ENCODE measurements around the gene DENND1A.

Gene DENND1A

DNA sequence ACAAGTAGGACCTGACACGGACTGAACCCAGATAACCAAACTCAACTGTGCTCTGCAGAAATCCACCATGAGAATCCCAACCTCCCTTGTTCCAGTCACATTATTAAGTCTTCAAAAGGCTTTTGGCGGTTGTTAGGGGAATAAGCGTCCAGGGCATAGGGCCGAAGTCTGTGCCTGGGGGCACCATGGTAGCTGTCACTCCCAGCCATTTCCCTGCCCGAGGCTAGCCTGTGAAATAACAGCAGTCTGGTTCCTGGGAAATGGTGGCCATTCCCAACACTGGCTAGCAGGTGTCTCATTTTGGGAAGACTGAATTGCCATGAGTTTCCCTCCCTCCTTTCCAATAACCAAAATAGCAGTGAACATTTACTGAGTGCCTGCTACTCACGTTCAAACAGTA, 451.8 kb downstream of the DENND1A start:
- DNase-seq: no peak

DNA sequence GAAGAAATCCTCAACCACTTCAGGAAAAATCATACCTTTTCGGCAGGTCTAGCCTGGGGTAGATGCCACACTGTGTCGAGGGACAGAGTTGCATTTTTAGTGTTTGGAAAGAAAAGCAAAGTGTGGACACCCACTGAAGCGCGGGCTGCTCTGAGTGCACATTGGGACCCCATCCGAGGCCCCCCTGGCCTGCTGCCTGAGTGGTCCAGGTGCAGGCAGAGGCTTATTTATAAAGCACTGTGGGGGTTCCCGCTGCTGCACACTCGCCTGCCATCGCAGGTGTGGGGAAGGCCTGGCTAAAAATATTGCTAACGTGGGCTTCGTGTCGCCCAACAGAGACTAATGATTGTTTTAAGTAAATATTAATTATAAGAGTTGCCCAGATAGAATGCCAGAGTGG, 454.5 kb downstream of the DENND1A start:
- no peak for DNase-seq

DNA sequence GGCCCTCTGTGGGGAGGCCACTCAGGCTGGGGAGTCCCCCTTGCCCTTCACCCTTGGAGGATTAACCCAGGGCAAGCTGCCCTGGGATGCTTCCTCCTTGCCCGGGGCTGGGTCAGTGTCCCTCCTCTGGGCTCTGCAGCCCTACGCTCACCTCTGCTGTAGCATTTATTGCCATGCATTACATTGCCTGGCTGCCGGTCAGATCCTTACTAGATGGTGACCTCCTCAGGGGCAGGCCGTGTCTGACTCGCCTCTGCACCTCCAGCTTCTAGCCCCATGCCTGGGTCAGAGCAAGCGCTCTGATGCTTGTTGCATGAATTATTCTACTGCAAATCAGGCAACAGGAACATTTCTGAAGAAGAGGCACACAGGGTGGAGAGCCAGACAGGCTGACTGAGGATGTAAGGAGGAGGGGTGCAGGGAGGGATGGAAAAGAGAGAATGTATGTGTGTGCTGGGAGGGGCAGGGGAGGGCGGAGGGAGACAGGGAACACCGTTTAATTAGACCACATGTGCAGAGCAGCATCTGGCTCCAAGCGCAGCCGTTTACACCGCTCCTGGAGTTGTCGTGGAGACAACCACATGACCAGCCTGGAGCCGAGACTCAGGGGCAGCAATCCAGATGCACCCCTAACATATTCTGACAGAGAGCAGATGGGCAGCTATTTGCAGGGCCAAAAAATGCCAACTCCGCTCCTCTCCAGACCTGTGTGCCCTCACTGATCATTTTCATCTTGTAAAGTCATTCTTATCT, 456.9 kb downstream of the DENND1A start:
- no peak for DNase-seq

DNA sequence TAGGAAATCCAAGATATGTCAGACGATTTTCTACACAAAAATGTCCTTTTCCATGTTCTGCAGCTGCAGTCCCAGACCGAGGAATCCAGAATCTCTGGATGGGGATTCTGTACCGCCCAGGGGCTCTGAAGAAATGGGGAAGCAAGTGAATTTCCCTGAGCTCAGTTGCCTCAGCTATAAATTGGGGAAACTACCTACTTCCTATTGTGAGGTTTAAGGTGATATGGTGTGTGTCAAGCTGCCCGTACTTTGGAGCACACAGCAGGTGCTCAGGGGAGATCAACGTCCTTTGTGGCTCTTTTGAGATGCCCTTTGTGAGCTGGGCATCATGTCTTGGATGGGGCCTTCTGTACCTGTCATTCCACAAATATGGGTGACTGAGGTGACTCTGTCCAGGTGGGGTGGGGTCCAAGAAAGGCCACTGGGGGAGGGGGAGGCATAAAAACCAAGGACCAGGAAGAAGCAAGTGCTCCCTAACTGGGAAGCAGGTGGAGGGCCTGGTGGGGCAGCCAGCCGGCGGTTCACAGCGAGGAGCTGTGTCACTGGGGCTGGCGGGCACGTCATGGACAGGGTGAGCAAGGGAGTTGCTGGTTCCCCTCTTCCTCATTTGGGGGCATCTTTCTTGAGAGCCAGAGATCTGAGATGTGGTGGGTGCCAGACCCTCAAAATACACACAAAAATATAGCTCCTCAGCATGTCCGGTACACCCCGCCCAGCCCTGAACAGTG, 457.9 kb downstream of the DENND1A start:
- no peak for DNase-seq

DNA sequence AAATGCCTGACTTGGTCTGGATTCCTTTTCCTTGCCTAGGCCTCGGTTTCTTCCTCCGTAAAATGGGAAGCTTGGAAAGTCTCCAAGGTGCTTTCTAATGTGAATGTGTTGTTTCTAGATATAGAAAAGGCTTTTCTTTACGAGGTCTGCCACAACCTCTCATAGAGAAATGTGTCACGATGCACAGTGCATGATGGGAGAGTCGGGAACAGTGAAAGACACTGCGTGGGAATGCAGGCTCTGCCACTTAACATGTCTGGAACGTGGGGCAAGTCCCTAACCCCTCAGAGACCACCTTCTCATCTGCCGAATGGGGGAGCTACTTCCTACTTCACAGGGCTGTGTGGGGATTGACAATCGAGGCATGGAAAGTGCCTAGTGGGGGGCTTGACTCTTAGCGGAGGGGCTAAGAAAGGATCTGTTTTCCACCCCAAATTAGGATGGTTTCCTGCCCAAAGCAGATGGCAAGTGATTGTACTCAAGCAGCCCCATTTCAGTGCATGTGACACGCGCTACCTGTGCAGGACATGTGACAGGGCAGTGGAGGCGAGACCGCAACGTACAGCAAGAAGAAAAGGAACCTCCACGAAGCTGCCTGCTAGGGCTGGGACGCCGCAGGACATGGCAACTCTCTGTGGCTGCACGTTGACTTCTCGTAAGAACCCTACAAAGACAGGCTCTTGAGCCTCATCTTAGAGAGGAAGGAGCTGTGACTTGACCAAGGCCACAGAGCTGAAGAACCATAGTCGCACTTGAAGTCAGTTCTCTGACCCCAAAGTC, 458.7 kb downstream of the DENND1A start:
- DNase-seq: no peak

DNA sequence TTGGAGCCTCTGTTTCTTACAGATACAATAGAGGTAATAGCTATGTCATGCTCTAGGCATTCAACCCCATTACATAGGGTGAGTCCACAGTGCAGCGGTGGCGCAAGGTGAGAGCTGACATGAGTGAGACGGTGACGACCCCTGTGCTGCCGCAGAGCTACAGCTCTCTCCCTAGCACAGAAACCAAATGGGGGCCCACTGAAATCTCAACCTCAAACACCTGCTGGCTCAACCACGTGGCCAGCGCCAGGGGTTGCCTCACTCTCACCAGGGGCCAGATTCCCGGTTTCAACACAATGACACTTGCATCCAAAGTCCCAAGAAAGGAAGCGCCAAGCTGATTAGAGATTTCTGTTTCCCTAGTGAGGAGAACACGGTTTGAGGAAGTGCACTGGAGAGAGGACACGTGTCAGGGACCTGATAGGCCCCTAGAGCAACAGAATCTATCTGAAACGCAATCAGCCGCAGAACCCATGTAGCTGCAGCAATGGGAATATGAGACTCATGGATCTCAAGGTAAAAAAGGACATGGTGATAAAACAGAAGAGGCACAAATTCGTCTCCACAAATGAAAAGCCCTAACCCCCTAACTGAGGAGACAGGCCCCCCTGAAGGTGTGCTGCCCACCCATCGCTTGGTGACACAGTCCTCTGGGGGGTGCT, 459.7 kb downstream of the DENND1A start:
- DNase-seq: no peak

DNA sequence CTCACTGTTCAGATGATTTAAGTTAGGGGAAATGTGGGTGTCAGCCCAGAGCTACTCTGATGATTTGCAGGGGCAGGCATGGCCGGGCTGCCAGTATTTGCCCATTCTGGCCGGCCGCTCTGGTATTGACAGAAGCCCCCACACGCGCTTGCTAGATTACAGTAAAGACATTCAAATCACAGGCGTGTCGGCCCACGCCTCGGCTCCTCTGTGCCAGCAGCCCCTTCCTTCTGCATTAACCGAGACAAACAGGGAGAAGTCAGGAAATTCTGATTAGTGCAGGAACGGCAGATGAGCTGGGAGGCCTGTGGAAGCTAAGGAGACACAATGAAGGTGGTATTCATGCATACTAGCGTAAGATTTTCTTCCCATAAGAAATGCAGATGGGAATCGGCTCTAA, 460.6 kb downstream of the DENND1A start:
- DNase-seq: no peak

DNA sequence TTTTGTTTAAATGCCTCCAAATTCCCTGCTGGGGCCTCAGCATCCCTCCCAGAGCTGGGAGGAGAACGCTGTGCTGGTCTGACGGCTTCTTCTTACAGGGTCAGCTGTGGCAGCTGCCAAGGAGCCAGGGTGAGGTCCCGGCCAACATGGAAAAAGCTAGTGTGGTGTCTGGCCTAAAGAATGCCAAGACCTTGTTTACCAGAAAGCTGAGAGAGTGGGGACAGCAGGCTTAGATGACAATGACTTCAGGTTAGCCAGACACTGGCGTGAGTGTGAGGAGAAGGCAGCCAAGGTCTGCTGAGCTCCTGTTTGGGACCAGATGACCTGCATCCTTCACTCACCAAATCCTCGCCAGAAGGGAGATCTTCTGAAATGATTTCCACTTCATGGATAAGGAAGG, 461.4 kb downstream of the DENND1A start:
- DNase-seq: no peak

DNA sequence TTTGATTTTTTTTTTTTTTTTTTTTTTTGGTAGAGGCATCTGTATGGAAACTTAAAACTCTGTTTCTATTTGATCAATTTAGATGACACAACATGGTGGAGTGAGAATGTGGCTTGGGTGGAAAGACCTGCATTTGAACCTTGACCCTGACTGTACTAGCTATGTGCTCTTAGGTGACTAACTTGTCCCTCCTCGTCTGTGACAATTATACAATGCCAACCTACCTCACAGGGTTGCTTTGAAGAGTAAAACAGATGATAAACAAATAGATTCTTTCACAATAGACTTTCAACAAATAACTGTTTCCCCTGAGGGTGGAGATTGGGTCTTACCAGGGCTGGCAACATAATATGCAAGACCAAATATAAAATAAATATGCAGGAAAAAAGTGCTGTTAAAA, 464.6 kb downstream of the DENND1A start:
- no peak for DNase-seq

DNA sequence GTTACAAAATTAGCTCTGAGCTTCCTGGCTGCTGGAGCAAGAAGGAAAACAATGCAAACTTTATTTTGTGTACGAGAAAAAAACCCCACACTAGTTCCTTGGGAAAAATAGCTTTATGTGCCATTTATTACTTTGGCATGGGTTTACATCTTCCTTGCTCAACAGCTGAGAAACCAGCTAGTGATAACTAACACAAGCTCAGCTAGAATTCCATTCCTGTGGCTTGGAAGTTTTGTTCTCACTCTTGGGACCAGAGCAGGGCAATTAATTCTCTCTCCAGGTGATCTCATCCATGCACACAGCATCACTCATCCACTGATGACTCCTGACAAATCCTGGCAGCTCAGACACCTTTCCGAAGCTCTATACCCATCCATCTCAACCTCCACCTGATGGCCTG, 469.8 kb downstream of the DENND1A start:
- no peak for DNase-seq

DNA sequence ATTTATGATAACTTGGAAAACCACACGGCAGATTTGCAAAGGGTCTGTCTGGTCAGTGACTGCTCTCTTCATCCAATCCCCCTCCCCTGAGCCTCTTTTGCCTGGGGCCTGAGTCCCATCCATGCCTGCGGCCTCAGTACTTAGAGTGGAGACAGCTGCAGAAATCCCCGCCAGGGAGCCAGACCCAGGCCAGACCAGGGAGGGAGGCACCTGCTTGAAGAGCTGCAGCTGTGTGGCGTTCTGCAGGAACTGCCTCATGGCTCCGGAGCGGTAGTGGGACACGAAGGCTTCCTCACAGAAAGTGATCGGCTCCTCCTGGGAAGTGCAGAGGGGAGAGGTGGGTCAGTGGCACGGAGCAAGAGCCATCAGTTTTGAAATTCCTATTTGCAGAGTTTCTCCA, 472.3 kb downstream of the DENND1A start:
- no peak for DNase-seq

DNA sequence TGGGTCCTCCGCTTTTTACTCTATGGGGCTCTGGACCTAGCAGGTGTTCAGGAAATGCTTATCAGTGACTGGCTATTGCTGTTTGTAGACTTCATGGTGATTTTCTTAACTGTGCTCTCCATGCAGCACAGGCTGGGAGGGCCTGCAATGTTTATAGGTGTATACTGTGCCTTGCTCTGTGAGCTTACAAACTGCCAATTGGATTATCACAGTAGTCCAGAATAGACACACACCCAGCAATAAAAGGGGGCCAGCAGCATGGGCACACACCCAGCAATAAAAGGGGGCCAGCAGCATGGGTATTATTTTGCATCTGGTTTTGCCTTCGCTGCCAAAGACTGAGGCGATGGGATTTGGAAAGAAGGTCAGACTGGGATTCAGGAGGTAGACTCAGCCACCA, 473.9 kb downstream of the DENND1A start:
- no peak for DNase-seq

DNA sequence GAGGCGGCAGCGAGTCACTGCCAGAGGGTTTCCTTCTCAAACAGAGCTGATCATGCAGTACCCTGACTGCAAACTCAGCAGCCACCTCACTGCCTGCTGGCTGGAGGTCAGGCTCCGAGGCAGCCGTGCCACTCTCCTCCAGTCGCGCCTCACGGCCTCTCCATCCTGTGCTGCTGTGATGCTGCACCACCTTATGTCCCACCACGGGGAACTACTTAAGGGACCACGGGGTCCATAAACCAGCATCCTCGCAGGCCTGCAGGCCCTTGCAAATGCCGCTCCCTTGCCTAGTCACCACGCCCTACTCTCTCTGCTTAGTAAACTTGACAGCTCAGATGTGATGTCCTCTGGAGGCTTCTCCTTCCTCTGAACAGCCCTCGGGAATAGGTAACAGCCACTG, 474.7 kb downstream of the DENND1A start:
- no peak for DNase-seq

DNA sequence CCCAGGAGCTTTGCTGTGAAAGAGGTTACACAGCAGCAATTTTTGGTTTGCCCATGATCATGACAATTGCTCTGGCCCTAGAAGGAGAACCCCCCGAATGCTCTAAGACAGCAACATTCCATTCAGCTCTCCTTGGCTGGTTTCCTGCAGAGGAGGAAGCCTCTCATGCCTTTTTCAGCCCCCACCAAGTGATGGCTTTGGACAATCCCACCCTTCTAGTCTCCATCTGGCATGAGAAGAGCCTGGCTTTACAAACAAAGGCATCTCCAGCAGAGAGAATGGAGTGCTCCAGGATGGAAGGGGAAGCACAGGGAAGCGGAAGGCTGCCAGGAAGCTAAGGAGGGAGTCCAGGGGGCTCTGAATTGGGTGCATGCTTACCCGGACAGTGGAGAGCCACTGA, 475.6 kb downstream of the DENND1A start:
- no peak for DNase-seq

DNA sequence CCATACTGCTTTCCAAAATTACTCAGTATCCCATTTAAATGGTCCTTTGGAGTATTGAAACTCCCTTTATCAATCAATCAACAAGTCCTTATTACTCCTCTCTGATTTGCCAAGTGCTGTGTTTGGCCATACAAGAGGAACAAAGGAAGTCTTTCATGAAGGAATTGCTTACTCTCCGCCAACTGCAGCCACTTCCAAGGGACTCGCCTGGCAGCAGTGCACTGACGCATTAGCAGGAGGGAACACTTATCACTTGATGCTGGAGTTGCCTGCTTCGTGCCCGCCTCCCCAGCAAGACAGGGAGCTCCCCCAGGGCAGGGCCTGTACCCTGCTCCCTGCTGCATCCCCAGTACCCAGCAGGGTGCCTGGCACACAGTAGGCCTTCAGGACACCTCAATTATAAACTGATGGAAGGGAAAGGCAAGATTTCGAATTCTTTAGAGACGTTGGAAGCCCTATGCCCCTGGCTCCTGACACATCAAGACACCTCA, 476.1 kb downstream of the DENND1A start:
- DNase-seq: no peak

DNA sequence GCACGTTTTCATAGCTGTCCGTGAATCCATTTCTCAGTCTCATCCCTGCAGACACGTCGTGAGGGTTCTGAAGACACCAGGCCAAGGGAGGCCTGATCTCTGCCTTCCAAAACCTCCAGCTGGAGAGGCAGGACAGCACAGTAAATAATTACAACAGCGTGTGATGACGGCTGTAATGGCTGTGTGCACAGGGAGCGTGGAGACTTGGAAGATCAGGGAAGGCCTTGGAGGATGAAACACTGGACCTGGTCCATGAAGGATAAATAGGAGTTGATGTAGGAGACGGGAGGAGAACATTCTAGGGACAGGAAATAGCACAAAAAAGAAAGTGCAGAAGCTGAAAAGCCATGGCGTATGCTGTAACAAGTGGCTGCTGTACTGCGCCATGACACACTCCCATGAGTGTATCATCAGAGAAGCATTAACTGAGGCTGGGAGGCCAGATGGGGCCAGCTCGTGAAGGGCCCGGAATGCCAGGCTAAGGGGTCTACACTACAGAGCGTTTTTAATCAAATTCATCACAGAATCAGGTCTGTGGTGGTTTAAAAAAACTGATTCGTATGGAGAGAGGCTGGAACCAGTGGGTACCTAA, 476.8 kb downstream of the DENND1A start:
- DNase-seq: no peak

DNA sequence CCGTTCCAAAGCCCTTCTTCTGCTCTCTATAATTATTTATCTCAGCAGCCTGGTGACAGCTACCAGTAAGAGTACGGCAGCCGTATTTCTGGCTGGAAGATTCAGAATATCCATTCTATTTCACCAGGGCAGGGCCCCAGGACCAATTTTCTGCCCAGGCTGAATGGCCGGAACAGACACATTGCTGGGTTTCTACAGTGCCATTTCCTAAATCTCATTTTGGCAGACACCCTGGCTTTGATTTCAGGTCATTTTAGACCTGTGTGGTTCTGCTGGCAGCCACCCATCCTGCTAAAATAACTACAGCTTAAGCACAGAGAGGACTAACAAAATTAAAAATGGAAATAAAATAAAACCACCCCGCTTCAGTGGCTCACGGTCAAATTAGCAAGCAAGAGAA, 478.9 kb downstream of the DENND1A start:
- no peak for DNase-seq

DNA sequence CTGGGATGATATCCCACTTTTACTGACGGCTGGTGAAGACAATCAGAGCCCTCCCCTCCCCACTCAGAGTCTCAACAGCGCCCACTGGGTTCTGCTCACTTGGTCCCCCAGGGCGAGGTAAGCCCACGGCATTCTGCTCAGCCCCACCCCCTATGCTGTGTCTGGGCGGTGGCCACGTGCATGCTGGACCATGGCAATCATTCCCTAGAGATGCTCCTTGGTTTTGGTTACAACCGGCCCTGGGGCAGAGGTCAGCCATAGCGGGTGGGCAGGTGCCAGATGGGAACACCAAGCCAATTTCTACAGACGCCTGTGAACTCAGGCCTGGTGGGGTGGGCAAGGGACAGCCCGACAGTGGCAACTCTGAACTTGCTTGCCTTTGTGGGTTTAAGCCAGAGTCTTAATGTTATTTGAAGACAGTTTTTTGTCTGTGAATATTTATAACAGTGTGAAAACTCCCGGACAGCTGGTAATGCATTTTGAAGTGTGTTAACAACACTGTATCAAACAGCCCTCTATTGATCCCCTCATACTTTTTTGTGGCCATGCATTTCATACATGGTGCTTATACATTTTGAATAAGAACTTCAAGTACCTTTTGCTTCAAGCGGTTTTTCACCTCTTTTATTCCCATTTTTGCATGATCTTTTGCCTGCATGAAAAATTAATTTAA, 479.7 kb downstream of the DENND1A start:
- DNase-seq: no peak

DNA sequence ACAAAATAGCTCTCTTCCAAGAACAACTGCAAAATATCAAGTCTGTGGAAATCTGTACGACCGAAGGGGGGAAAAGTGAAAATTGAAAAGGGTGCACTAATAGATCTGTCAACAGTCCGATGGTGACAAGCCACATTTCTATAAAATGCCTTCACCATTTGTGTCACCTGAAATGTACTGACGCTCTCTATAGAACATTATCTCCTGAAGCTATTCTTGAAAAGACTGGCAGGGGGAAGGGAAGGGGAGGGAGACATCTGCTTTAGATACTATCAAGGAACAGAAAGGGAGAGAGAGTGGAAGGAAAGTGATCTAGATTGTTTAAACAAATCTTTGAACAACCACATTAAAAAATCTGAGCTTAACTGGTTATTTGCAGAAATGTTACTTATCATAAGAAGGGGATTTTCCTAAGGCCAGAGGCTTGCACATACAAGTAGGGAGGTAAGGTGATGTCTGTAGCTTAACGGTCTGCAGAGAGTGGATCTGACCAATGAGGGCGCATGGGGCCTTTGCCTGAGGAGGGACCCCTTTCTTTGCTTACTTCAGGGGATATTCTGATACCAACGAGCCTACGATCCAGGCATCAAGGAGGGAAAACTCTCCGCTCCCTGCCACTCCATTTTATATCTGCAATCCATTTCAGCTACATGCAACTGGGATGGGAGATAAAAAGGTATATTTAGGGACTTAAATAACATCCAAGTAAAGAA, 481.8 kb downstream of the DENND1A start:
- no peak for DNase-seq

DNA sequence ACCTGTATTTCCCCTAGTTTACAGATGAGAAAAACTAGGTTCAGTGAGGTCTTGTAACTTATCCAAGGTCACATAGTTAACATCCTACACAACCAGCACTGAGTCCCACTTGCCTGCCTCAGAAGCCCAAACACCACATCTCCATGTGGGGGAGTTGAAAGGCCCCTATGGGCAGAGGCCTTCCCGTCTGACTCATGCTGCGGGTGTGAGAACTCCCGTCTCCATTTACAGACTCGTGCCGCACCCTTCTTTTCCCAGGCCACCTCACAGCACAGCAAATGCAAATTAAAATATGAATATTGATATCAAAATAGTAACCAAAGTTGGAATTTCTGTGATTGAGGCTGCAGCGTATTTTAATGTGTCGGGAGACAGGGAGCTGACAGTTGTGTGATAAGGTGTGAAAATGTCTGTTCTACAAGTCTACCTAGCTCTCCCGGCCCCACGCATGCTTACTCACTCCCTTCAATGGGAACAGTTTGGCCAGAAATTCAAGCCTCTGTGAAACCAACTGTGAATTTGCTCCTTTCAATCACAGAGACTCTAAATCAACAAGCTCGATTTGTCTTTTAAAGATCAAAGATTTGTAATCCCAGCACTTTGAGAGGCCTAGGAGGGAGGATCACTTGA, 483.8 kb downstream of the DENND1A start:
- DNase-seq: no peak

DNA sequence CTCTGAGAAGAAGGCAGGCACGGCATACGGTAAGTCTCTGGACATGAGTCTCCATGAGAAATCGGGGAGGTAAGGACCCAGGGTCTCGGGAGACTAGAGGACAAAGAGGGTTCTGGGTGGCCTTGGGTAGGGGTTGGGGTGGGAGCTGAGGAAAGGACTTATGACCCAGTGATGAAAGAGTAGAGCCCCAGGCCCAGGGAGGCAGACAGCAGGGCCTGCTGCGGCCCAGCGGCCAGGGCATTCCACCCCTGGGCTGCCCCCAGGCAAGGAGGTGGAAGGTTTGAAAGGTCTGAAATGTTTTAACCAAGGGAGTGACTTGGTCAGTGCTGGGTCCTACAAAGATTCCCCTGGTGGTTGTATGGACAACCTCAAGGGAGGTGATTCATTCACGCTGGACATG, 484.8 kb downstream of the DENND1A start:
- DNase-seq: no peak
